H1 (cell line): ENCODE measurements around the gene RABL2A. TPM values are rescaled to one million over a fixed set of nuclear protein-coding genes. Genes with fewer than 3 reads are reported as not detected.
"Not testable (repeated sequence)": the region's sequence is repeated elsewhere in the genome, so short reads cannot be mapped to it uniquely, and the experiment has no call there.

ENCODE experiments used
- CTCF ChIA-PET: fragments of 300-600 bp; sonication (Branson Sonifier 250); formaldehyde crosslinking; loops from one replicate; lab custom pipeline; 2021; ENCODE audit not compliant: partially characterized antibody; lab: Charles Lee
- POLR2A ChIA-PET: fragments of 300-600 bp; sonication (Branson Sonifier 250); formaldehyde crosslinking; loops from one replicate; lab custom pipeline; 2021; ENCODE audit warnings: inconsistent platforms; ENCODE audit not compliant: partially characterized antibody; lab: Charles Lee
- DNase-seq, 2 experiments: peaks; one replicate each; pipeline versions ENCODE4 v3.0.0 to v3.0.0-alpha.2; 2010 to 2022; ENCODE audit warnings: low spot score in 2 of 2, low read depth in 1 of 2, mixed read lengths in 1 of 2
- FAIRE-seq: peaks from 2 replicates; lab custom pipeline; 2011; peaks lifted over from hg19 to GRCh38; lab: Jason Lieb, UNC
- H2AFZ ChIP-seq: 2 replicates; pipeline ENCODE4 v1.8.1; 2012; ENCODE audit warnings: low read length, inconsistent platforms
- H2AK5ac ChIP-seq: 2 replicates; pipeline ENCODE4 v1.6.1; 2013; ENCODE audit warnings: low read depth, low read length
- H2BK120ac ChIP-seq: replicated peaks from 2 replicates; pipeline ENCODE3; 2013; ENCODE audit warnings: low read depth, low read length, inconsistent platforms
- H2BK12ac ChIP-seq: 2 replicates; pipeline ENCODE4 v1.6.1; 2013; ENCODE audit warnings: low read depth, low read length
- H2BK15ac ChIP-seq: 2 replicates; pipeline ENCODE4 v1.6.1; 2013; ENCODE audit warnings: low read length
- H2BK20ac ChIP-seq: 2 replicates; pipeline ENCODE4 v1.6.1; 2013; ENCODE audit warnings: low read length
- H2BK5ac ChIP-seq: 2 replicates; pipeline ENCODE4 v1.6.1; 2013; ENCODE audit warnings: low read depth, low read length
- H3K14ac ChIP-seq: 2 replicates; pipeline ENCODE4 v1.6.1; 2013; ENCODE audit warnings: inconsistent platforms; ENCODE audit not compliant: insufficient read length
- H3K18ac ChIP-seq: 2 replicates; pipeline ENCODE4 v1.6.1; 2013; ENCODE audit warnings: low read length; ENCODE audit errors: extremely low read depth
- H3K23ac ChIP-seq: 2 replicates; pipeline ENCODE4 v1.6.1; 2013; ENCODE audit warnings: inconsistent platforms; ENCODE audit not compliant: insufficient read length
- H3K23me2 ChIP-seq: 2 replicates; pipeline ENCODE4 v1.6.1; 2013; ENCODE audit warnings: low read depth, low read length
- H3K27ac ChIP-seq: 2 replicates; pipeline ENCODE4 v1.6.1; 2011; ENCODE audit warnings: low read depth, low read length, inconsistent platforms
- H3K27me3 ChIP-seq, 4 experiments: replicated peaks in 1 of 4; 1 replicate in 1 of 4; 2 replicates in 3 of 4; pipeline versions ENCODE4 v1.6.1 to v1.8.1; 2011 to 2013; ENCODE audit warnings: low read length in 3 of 4, mild to moderate bottlenecking in 3 of 4, inconsistent platforms in 2 of 4, mixed read lengths in 2 of 4, moderate library complexity in 1 of 4; ENCODE audit not compliant: control insufficient read depth in 3 of 4, insufficient read depth in 3 of 4; ENCODE audit errors: extremely low read depth in 1 of 4
- H3K36me3 ChIP-seq, 4 experiments: 2 replicates each; pipeline versions ENCODE4 v1.6.1 to v1.8.1; 2011 to 2013; ENCODE audit warnings: mild to moderate bottlenecking in 4 of 4, low read length in 3 of 4, moderate library complexity in 2 of 4, control low read depth in 1 of 4, inconsistent platforms in 1 of 4; ENCODE audit not compliant: insufficient read depth in 4 of 4, control insufficient read depth in 2 of 4
- H3K4ac ChIP-seq: replicated peaks from 2 replicates; pipeline ENCODE3; 2013; ENCODE audit warnings: low read length, low read depth, mixed read lengths, inconsistent platforms; ENCODE audit not compliant: insufficient read length
- H3K4me1 ChIP-seq, 4 experiments: replicated peaks in 1 of 4; 1 replicate in 1 of 4; 2 replicates in 3 of 4; pipeline versions ENCODE4 v1.6.1 to v1.8.1; 2011 to 2013; ENCODE audit warnings: low read length in 3 of 4, inconsistent platforms in 2 of 4, mixed read lengths in 1 of 4; ENCODE audit not compliant: insufficient read depth in 4 of 4, control insufficient read depth in 3 of 4
- H3K4me2 ChIP-seq, 2 experiments: 2 replicates each; pipeline versions ENCODE4 v1.6.1 to v1.8.1; 2011 to 2013; ENCODE audit warnings: low read depth in 2 of 2, low read length in 2 of 2, control low read depth in 1 of 2, inconsistent platforms in 1 of 2, mild to moderate bottlenecking in 1 of 2; ENCODE audit not compliant: insufficient read depth in 1 of 2
- H3K4me3 ChIP-seq, 4 experiments: fragments of 200-600, 300-600 bp in 1 of 4; sonication (generic), shearing (Covaris generic), sonication (Bioruptor Twin) in 1 of 4; 2 replicates each; pipeline versions ENCODE4 v1.5.1 to v1.8.1; 2011 to 2016; ENCODE audit warnings: low read length in 4 of 4, low read depth in 3 of 4, control low read depth in 2 of 4, inconsistent platforms in 2 of 4, mild to moderate bottlenecking in 2 of 4, mixed read lengths in 1 of 4, moderate library complexity in 1 of 4; ENCODE audit not compliant: insufficient read depth in 2 of 4; ENCODE audit errors: extremely low read depth in 1 of 4
- H3K56ac ChIP-seq: replicated peaks from 2 replicates; pipeline ENCODE3; 2013; ENCODE audit warnings: low read depth, mild to moderate bottlenecking, mixed read lengths, low read length, inconsistent platforms; ENCODE audit not compliant: insufficient read length
- H3K79me1 ChIP-seq: 2 replicates; pipeline ENCODE4 v1.6.1; 2013; ENCODE audit warnings: low read depth, low read length, control low read depth
- H3K79me2 ChIP-seq, 2 experiments: 2 replicates each; pipeline versions ENCODE4 v1.6.1 to v1.8.1; 2012 to 2013; ENCODE audit warnings: low read length in 2 of 2, mild to moderate bottlenecking in 2 of 2, inconsistent platforms in 1 of 2; ENCODE audit not compliant: insufficient read depth in 2 of 2, control insufficient read depth in 1 of 2
- H3K9ac ChIP-seq, 4 experiments: replicated peaks in 1 of 4; 1 replicate in 1 of 4; 2 replicates in 3 of 4; pipeline versions ENCODE4 v1.6.1 to v1.8.1; 2011 to 2013; ENCODE audit warnings: low read depth in 3 of 4, low read length in 3 of 4, control low read depth in 2 of 4, mild to moderate bottlenecking in 2 of 4, moderate library complexity in 2 of 4, inconsistent platforms in 1 of 4; ENCODE audit errors: extremely low read depth in 1 of 4
- H3K9me3 ChIP-seq, 2 experiments: 2 replicates each; pipeline versions ENCODE4 v1.6.1 to v1.8.1; 2012 to 2013; ENCODE audit warnings: mild to moderate bottlenecking in 2 of 2, moderate library complexity in 2 of 2, control low read depth in 1 of 2, inconsistent platforms in 1 of 2, low read depth in 1 of 2, low read length in 1 of 2, mixed read lengths in 1 of 2; ENCODE audit not compliant: insufficient read depth in 2 of 2
- H4K20me1 ChIP-seq, 2 experiments: replicated peaks in 1 of 2; 2 replicates each; pipeline versions ENCODE3 to v1.8.1; 2011 to 2013; ENCODE audit warnings: inconsistent platforms in 2 of 2, low read length in 2 of 2, mild to moderate bottlenecking in 1 of 2; ENCODE audit not compliant: insufficient read depth in 2 of 2, control insufficient read depth in 1 of 2
- H4K5ac ChIP-seq: 2 replicates; pipeline ENCODE4 v1.6.1; 2013; ENCODE audit warnings: low read length, low read depth, mixed read lengths, inconsistent platforms; ENCODE audit not compliant: insufficient read length
- H4K8ac ChIP-seq: 2 replicates; pipeline ENCODE4 v1.8.0; 2013; ENCODE audit warnings: mild to moderate bottlenecking, moderate library complexity, low read length, inconsistent platforms; ENCODE audit not compliant: insufficient read depth; ENCODE audit errors: extremely low read depth
- H4K91ac ChIP-seq: replicated peaks from 2 replicates; pipeline ENCODE3; 2013; ENCODE audit warnings: low read length, mixed read lengths, inconsistent platforms; ENCODE audit not compliant: insufficient read length
- WGBS, 2 experiments: shearing (Covaris generic) in 1 of 2; methylation state at CpG; one replicate each; pipeline versions ENCODE4 v1.1.6 to v1.1.7; 2013 to 2015; ENCODE audit warnings: low lambda C conversion rate in 2 of 2, mixed read lengths in 2 of 2, inconsistent platforms in 1 of 2, low coverage in 1 of 2, missing lambda C conversion rate in 1 of 2; ENCODE audit not compliant: insufficient replicate concordance in 2 of 2, insufficient coverage in 1 of 2, insufficient read length in 1 of 2; ENCODE audit errors: extremely low coverage in 1 of 2, missing lambda C conversion rate in 1 of 2; 5-methylcytosine and 5-hydroxymethylcytosine counted together
- polyA plus RNA-seq, 7 experiments: library from polyadenylated mRNA; depleted of rRNA in 3 of 7; stranded (reverse) in 5 of 7; unstranded in 2 of 7; fragments of >200 nt in 5 of 7; fragments of 200-250 nt in 2 of 7; gene quantifications; 1 replicate in 5 of 7; 2 replicates in 1 of 7; 4 replicates in 1 of 7; pipeline versions ENCODE4 v1.2.1 to v1.2.3, GENCODE V29; 2011 to 2013; ENCODE audit warnings: missing spikeins in 2 of 7, mixed read lengths in 2 of 7
- total RNA-seq: library from RNA; stranded (reverse); fragmentation: NEBNext Ultra II Directional; extraction: Animal tissue kit (Norgen Biotek cat#: 25700); gene quantifications from 2 replicates; pipeline ENCODE4 v1.2.1, GENCODE V29; 2021

Gene RABL2A
- total and polyA plus RNA-seq, 2 of the 8 experiments (the other 6 are each of a cell fraction or from before 2014, with no cell fraction given), result 6.9 to 10.9 TPM

DNA sequence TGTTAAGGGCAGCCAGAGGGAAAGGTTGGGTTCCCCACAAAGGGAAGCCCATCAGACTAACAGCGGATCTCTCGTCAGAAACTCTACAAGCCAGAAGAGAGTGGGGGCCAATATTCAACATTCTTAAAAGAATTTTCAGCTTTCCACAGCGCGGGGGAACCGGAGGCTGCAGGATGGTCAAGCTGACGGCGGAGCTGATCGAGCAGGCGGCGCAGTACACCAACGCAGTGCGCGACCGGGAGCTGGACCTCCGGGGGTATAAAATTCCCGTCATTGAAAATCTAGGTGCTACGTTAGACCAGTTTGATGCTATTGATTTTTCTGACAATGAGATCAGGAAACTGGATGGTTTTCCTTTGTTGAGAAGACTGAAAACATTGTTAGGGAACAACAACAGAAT, 30.7 kb downstream of the RABL2A start:
- H3K23ac ChIP-seq, POLR2A ChIA-PET: not testable (repeated sequence)

More for the DNA sequence above, 30.7 kb downstream of the RABL2A start:
- H3K27ac ChIP-seq, H2BK120ac ChIP-seq, H2BK20ac ChIP-seq, H4K5ac ChIP-seq, H3K23me2 ChIP-seq, H3K4me2 ChIP-seq, DNase-seq, H3K4me3 ChIP-seq, H3K9me3 ChIP-seq, H3K9ac ChIP-seq, H2AK5ac ChIP-seq, H4K91ac ChIP-seq, H4K20me1 ChIP-seq, H3K4ac ChIP-seq, H2AFZ ChIP-seq, H3K14ac ChIP-seq, H4K8ac ChIP-seq, H2BK5ac ChIP-seq, H3K4me1 ChIP-seq, H3K79me2 ChIP-seq, H2BK12ac ChIP-seq, H3K79me1 ChIP-seq, H3K18ac ChIP-seq, H3K56ac ChIP-seq, CTCF ChIA-PET, H2BK15ac ChIP-seq, H3K36me3 ChIP-seq, FAIRE-seq: not testable (repeated sequence)
- H3K27me3 ChIP-seq, result peaks cover 2 to 18% (median 5%) of the 10 kb centered on the region in 4 experiments; a peak in 6 of 7 replicates
- whole genome bisulfite sequencing, 2 experiments, result 84% methylated on average over 16 of the region's 17 CpGs; no CpG with 5 or more reads in 1 of the 2 experiments
